GM19468 (cell line): ENCODE data around the gene POC1A.

Source experiments
- ATAC-seq: cut with Tn5 transposase; IDR thresholded peaks from one replicate; pipeline ENCODE4 v1.9.1; 2021; ENCODE audit warnings: mild to moderate bottlenecking, moderate library complexity, moderate number of reproducible peaks; ENCODE audit not compliant: unreplicated experiment; ENCODE audit errors: extremely low read depth

The POC1A gene

GRCh38 chr3:52154135-52155094 is at the start of gene POC1A:
Gene POC1A (minus strand): TSS chr3:52154423. CDS start chr3:52154372, 51 bp downstream.
- ATAC-seq, result peak; percentile 48

GRCh38 chr3:52203701-52204100 is 49.5 kb upstream of the POC1A start:
- ATAC-seq, result no peak

GRCh38 chr3:52202384-52203077 is 48.3 kb upstream of the POC1A start:
- ATAC-seq, result no peak

DNA sequence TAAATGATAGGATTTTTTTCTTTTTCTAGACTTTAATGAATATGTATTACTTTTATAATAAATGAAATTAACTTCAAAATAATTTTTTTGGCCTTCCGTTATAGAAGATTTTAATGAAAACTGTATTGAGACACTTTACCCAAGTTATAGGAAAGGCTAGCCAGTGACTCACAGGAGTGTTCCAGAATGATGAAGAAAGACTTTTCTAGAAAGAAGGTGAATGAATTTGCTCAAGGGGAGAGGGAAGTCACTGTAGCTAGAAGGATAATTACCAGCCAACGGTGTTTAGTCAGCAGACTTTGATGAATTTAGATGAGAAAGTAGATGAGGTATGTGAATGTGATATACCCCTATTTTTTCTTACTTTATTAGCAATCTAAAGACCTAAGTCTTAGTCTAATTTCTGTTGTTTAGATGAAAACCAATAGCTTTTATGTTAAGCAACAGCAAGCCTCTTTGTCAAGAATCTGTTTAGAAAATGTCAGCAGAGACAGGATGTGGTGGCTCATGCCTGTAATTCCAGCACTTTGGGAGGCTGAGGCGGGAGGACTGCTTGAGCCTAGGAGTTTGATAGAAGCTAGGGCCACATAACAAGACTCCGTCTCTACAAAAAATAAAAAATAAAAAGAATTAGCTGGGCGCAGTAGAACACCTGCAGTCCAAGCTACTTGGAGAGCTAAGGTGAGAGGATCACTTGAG is 46.9 kb upstream of the POC1A start:
- no peak for ATAC-seq

GRCh38 chr3:52198643-52199608 is 44.7 kb upstream of the POC1A start:
- no peak for ATAC-seq

DNA sequence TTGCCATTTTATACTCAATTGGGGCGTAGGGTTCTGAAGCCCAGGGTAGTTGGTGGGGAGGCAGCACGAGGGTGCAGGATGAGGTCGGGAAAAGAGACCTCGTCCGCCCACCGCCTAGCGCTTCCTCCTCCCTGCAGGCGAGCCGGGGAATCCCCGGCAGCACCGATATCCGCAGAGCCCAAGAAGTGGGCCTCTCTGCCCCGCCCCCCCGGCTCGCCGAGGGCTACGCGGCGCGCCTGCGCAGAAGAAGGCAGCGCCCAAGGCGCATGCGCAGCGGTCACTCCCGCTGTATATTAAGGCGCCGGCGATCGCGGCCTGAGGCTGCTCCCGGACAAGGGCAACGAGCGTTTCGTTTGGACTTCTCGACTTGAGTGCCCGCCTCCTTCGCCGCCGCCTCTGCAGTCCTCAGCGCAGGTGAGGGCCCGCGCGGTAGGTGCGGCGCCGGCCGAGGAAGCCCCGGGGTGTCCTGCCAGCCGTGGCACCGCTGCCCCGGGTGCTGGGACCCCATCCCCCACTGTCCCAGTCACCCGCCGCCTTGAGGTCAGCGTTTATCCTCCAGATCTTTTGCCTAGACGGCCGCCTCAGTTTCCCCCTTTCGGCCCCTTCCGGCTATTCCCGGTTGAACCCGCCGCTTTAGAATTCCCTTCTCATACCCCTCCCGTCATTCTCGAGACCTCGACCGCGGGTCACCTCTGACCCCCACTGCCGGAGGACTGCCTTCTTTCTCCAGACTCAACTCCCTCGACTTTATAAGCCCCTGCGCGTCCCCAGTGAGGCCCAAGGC is 43.8 kb upstream of the POC1A start, which contains the start of gene ALAS1:
Gene ALAS1 (plus strand): TSS at position 319 of the 784 bp plus-strand sequence. CDS start 1,082 bp downstream, outside the sequence.
- peak; percentile 77 for ATAC-seq

DNA sequence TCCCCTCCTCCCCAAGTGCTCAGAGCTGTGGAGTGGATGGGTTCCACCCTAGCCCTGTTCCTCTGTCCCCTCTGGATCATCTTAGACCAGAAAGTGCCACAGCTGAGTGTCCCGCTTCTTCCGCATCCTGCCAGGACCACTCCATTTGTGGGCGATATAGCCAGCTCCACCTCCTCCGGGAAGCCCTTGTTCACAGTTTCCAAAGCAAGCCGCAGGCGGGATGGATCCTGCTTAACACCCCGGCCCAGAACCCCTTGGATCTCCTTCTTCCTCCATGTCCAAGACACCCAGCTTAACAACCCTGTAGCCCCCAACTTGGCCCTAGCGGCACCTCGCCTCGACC is 43.2 kb upstream of the POC1A start:
- ATAC-seq, result no peak

- ATAC-seq, result no peak
Observed at GRCh38 chr3:52196977-52197376, 42.8 kb upstream of the POC1A start.

DNA sequence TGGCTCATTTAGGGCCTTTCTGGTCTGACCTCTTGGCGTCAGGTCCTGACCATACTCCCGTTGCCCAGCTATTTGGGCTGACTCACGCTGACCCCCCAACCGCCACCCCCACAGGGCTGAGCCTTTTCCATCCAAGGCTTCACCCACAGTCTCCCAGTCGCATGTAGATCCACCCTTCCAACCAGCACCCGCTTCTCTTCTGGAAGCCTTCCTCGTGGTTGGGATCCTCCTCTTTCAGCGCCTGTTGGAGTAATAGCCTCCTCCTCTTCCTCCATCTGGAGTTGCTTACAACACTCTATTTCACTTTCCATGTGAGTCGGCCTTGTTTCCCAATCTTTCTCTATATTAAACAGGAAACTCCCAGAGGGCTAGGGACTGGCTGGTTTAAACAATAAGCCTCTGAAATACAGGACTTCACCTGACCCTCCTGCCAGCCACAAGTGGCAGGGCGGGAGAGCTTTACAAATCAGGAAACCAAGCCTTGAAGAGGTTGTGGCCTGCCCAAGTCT is 41.7 kb upstream of the POC1A start:
- ATAC-seq, result no peak

GRCh38 chr3:52195291-52195597 is 41.0 kb upstream of the POC1A start:
- ATAC-seq, result no peak

DNA sequence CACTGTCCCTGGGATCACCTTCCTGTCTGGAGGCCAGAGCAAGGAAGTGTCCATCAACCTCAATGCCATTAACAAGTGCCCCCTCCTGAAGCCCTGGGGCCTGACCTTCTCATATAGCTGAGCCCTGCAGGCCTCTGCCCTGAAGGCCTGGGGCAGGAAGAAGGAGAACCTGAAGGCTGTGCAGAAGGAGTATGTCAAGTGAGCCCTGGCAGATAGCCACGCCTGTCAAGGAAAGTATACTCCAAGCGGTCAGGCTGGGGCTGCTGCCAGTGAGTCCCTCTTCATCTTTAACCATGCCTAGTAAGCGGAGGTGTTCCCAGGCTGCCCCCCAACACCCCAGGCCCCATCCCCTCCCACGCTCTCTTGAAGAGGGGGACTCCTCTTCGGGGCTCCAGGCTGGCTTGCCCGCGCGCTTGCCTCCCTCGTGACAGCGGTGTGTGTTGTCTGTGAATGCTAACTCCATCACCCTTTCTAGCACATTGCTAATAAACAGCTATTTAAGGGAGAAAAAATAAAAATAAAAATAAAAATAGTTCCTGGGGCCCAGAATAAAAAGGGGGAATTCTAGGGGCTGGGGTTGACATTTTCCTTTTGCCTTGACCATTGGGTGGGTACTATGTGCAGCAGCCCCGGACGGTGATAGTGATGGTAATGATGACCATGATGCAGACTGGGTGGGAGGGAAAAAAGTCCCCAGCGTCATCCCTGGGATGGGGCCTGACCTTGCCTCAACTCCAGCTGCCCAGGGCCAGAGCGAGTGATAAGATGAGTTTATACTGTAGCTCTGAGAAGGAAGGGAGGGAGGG is 40.5 kb upstream of the POC1A start:
- ATAC-seq, result no peak

- no peak for ATAC-seq
Observed at GRCh38 chr3:52193065-52193464, 38.8 kb upstream of the POC1A start.

DNA sequence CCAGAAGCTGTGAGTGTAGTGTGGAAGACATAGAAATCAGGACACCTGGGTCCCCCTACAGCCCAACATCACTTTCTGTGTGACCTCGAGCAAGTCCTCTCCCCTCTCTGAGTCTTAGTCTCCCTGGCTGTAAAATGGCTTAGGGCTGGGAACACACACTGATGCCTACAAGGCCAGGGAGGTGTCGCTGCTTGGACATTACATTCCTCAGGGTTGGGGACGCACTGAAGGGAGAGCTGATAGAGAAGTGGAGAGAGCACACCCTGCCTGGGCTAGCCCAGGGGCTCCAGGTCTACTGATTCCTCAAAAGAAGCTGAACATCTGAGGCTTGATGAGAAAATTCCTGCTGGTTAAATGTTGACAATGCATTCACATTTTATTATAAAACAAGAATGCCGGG is 37.4 kb upstream of the POC1A start:
- no peak for ATAC-seq

GRCh38 chr3:52190294-52191074 is 36.3 kb upstream of the POC1A start:
- ATAC-seq, result no peak

DNA sequence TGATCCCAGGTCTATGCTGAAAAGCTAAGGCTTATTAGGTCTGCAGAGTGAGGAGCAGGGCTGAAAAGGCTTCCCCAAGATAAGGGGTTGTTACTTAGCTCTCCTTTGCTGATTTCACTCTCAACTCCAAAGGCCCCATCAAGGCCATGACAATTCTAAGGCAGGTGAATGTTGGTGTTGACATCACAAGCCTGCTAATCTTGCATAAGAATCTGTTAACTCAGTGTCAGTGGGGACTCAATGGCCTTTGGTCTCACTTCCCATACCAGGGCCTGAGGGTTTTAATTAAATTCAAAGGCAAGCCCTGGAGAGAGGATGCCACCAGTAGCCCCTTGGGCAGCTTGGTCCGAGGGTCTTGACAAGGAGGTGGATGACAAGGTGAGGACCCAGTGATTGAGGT is 34.3 kb upstream of the POC1A start:
- ATAC-seq, result no peak

- ATAC-seq, result no peak
Observed at GRCh38 chr3:52186729-52187128, 32.5 kb upstream of the POC1A start.

DNA sequence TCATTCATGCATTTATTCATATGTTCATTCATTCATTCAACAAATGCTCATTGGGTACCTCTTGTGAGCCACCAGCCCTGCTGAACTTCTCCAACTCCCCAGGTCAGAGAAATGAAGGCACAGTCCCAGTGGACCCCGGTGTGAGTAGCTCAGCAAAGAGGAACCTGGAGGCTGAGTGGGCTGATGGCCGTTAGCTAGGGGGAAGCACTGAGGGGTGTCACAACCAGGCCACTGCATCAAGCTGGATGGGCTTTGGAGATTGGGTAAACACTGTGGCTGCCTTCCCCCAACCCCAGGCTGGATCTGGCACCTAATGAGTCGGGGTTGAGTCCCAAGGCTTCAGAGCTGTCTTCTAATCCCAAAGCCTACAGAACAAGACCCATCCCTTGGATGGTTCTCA is 31.6 kb upstream of the POC1A start:
- no peak for ATAC-seq
